Vagina (tissue), 2 donors: Measurements from ENCODE around the gene LYPD4.

Source experiments
- POLR2AphosphoS5 ChIP-seq, 2 donors: sonication (generic); formaldehyde crosslinking; IDR thresholded peaks; one replicate each; pipeline ENCODE4 v1.9.0; 2017; ENCODE audit warnings: antibody characterized with exemption in 2 of 2, mild to moderate bottlenecking in 2 of 2, low read depth in 1 of 2; ENCODE audit not compliant: insufficient read depth in 1 of 2
- TF ChIP-seq, protein P1 (sequence below), 3 experiments: fragments of 450-650 bp in 2 of 3; fragments of 200-600 bp in 1 of 3; sonication (generic) in 1 of 3; IDR thresholded peaks; one replicate each; pipeline ENCODE4 v1.5.1; 2017 to 2019; ENCODE audit warnings: antibody characterized with exemption in 3 of 3, mild to moderate bottlenecking in 2 of 3, moderate library complexity in 2 of 3

DNA sequence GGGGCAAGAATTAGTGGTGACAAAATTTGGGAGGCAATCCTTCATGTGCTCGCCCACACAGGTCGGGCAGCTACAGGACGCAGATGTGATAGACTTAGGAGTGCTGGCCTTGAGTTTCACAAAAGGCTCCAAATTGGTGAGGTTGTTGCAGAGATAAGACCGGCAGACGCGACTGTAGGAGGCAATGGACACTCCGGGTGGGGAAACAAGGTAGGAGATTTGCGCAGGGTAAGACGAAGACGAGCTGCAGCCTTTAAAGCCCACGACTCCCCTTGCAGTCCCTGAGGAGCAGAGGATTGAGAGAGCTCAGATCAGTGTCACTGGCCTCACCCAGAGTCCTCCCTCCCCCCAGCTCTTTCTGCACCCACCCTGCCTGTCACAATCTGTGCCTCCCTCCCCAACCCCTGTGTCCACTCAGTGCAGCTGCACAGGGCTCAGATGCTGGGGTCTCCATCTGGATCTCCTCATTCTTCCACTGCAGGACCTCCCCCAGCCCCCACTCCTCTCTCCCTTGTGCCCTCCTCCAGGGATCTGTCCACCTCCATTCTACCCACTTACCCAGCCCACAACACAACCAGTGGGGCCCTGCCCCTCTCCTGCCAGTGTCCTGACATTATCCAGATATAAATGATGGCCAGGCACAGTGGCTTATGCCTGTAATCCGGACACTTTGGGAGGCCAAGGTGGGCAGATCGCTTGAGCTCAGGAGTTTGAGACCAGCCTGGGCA lies 6.3 kb downstream of the LYPD4 start:
- TF ChIP-seq, protein P1, sequence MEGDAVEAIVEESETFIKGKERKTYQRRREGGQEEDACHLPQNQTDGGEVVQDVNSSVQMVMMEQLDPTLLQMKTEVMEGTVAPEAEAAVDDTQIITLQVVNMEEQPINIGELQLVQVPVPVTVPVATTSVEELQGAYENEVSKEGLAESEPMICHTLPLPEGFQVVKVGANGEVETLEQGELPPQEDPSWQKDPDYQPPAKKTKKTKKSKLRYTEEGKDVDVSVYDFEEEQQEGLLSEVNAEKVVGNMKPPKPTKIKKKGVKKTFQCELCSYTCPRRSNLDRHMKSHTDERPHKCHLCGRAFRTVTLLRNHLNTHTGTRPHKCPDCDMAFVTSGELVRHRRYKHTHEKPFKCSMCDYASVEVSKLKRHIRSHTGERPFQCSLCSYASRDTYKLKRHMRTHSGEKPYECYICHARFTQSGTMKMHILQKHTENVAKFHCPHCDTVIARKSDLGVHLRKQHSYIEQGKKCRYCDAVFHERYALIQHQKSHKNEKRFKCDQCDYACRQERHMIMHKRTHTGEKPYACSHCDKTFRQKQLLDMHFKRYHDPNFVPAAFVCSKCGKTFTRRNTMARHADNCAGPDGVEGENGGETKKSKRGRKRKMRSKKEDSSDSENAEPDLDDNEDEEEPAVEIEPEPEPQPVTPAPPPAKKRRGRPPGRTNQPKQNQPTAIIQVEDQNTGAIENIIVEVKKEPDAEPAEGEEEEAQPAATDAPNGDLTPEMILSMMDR (IDR thresholded peaks at IDR 0.05): no peak
- TF ChIP-seq POLR2AphosphoS5 (IDR thresholded peaks at IDR 0.05; ENCODE audit: insufficient read depth in 1 of 2, low read depth in 1 of 2): no peak
